Measurements from ENCODE around the gene RPS14.
"Not testable (repeated sequence)": the region's sequence is repeated elsewhere in the genome, so short reads cannot be mapped to it uniquely, and the experiment has no call there.

The RPS14 gene

GRCh38 chr5:150426165-150426564 lies 23.4 kb downstream of the RPS14 start:
- H3K4me3 Mint-ChIP-seq; H3K4me1 Mint-ChIP-seq (ENCODE audit: low read depth); H3K9me3 Mint-ChIP-seq: not testable (repeated sequence)

DNA sequence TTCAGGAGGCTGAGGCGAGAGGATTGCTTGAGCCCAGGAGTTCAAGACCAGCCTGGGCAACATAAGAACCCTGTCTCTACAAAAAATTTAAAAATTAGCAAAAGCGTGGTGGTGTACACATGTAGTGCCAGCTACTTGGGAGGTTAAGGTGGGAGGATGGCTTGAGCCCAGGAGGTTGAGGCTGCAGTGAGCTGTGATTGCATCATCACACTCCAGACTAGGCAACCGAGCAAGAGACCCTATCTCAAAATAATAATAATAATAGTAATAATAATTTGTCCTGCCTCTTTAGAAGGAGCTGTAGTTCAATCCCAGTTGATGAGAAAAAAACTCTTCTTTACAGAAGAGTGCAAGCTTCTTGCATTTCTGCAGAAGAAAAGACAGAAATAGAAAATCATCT lies 26.8 kb downstream of the RPS14 start:
- no peaks in the 10 kb centered on the region for H3K9me3 Mint-ChIP-seq
- H3K27ac Mint-ChIP-seq: no peak overlapping the region
- H3K4me3 Mint-ChIP-seq: no peak overlapping the region
- H3K36me3 Mint-ChIP-seq (ENCODE audit: low read depth): no peaks in the 10 kb centered on the region
- H3K4me1 Mint-ChIP-seq (ENCODE audit: low read depth): peaks cover 4% of the 10 kb centered on the region
- H3K27me3 Mint-ChIP-seq (ENCODE audit: low read depth): peaks cover 18% of the 10 kb centered on the region

More at GRCh38 chr5:150426165-150426564, 23.4 kb downstream of the RPS14 start:
- H3K27me3 Mint-ChIP-seq (ENCODE audit: low read depth); H3K36me3 Mint-ChIP-seq (ENCODE audit: low read depth); H3K27ac Mint-ChIP-seq: not testable (repeated sequence)

DNA sequence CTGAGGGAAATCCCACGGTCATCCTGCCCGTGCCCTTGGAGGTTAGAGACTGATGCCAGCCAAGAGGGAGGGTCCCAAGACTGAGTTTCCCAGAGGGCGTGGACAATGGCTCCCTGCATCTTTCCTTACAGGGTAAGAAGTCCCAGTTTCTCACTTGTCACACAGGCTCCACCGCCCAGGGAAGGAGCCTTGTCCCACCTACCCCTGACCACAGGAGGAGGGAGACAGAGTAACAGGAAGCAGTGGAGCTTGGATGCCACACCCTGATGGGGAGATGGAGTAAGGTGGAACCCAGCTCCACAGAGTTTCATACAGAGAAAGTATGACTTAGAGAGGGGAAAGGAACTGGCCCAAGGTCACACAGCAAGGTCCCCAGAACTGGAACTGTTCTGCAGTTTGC lies 27.5 kb downstream of the RPS14 start:
- Mint-ChIP-seq H3K4me3 (no peak overlapping the region), H3K36me3 (ENCODE audit: low read depth) (no peaks in the 10 kb centered on the region), H3K9me3 (no peaks in the 10 kb centered on the region), H3K27ac (no peak overlapping the region), H3K4me1 (ENCODE audit: low read depth) (peaks cover 4% of the 10 kb centered on the region), H3K27me3 (ENCODE audit: low read depth) (peaks cover 18% of the 10 kb centered on the region)

GRCh38 chr5:150419630-150420270 lies 29.8 kb downstream of the RPS14 start:
- Mint-ChIP-seq H3K4me1 (ENCODE audit: low read depth) (peaks cover 4% of the 10 kb centered on the region), H3K27me3 (ENCODE audit: low read depth) (peaks cover 14% of the 10 kb centered on the region), H3K4me3 (no peak overlapping the region), H3K27ac (no peak overlapping the region), H3K36me3 (ENCODE audit: low read depth) (no peaks in the 10 kb centered on the region), H3K9me3 (no peaks in the 10 kb centered on the region)

DNA sequence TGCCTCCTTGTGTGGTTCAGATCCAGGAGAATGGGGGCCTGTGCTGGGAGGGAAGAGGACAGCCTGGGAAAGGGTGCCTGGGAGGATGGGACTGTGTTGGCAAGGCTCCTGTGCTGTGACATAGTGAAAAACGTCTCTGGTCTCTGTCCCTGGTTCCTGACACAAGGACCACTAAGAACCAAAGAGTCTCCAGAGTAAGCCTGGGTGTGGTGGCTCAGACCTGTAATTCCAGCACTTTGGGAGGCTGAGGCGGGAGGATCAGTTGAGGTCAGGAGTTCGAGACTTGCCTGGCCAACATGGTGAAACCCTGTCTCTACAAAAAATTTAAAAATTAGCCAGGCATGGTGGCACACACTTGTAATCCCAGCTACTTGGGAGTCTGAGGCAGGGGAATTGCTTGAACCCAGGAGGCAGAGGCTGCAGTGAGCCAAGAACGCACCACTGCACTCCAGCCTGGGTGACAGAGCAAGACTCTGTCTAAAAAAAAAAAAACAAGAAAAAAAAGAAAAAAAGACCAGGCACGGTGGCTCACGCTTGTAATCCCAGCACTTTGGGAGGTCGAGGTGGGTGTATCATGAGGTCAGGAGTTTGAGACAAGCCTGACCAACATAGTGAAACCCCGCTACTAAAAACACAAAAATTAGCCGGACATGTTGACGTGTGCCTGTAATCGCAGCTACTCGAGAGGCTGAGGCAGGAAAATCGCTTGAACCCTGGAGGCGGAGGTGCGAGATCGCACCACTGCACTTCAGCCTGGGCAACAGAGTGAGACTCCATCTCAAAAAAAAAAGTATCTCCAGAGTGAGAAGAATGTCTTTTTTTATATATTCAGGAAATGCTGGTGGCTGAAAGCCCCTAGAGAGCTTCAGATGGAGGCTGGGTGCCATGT lies 35.4 kb downstream of the RPS14 start:
- H3K9me3 Mint-ChIP-seq; H3K4me3 Mint-ChIP-seq; H3K27me3 Mint-ChIP-seq (ENCODE audit: low read depth): not testable (repeated sequence)
- H3K36me3 Mint-ChIP-seq (ENCODE audit: low read depth): peaks cover 27% of the 10 kb centered on the region
- H3K4me1 Mint-ChIP-seq (ENCODE audit: low read depth): peaks cover 33% of the 10 kb centered on the region
- H3K27ac Mint-ChIP-seq: peak overlapping the region; percentile 97

DNA sequence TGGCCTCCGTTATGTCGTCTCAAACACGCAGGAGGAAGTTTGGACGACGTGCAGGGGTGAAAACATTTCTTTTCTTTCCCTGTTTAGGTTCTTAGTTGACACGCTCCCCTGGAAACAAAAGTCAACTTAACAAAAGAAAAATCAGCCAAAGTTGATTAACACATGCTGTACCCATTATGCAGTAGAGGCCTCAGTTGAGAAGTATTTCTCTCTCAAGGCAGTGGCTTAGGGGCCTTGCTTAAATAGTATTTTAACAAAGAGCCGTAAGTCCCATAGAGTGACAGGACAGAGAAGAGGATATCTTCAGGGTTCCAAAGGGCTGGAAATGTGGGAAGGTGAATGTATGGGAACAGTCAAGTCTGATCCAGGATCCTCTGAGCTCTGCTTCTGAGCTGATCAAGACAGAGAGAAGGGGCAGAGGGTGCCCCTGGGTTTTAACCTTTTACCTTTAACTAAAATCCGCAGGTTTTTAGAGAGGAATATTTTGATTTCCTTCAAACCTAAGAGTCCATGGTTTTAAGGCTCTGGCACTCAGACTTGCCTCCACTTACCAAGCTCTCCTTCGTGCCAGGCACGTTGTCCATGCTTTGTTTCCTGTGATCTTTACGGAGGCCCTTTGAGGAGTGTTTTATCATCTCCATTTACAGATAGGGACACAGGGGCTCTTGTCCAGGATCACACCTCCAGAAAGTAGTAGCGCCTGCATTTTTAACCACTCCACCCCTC lies 36.2 kb downstream of the RPS14 start:
- Mint-ChIP-seq H3K27me3 (ENCODE audit: low read depth) (no peaks in the 10 kb centered on the region), H3K4me3 (peak overlapping the region; percentile 95), H3K36me3 (ENCODE audit: low read depth) (peaks cover 32% of the 10 kb centered on the region), H3K27ac (peak overlapping the region; percentile 97), H3K4me1 (ENCODE audit: low read depth) (peaks cover 37% of the 10 kb centered on the region), H3K9me3 (no peaks in the 10 kb centered on the region)

DNA sequence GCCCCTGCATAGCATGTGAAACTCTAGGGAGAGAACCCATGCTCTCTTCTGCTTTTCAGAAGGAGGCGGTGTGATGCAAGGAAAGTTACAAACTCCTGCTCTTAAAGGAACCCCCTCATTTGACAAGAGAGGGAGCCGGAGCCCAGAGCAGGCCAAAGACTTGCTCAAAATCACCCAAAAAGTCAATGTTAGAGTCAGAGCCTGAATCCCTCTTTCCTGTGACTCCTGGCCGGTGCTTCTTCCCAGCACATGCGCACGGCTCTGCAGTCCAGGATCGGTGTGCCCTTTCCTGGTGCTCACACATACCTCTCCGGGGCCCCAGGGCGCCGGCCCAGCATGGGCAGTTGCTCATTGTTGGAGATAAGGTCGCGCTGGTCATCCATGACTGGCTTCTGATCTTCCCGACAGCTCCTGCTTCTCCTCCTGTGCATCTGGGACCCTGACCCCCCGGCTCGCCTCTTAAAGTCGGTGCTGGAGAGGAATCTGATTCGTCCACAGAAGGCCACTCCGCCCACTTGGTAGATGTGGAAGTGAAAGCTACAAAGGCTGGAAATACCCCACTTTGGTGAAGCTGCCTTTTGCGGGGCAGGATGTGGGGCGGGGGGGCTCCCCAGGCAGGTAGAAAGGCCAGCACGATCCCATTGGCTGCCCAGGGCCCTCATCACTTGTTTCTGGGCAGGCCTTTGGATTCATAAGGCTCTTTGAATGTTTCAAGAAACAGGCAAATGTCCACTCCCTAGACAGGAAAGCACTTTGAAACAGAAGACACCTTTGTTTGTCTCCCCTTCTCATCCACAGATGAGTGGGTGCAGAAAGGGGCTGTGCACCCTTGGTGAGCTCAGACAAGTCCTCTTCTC lies 37.0 kb downstream of the RPS14 start, which contains the start of gene CD74:
CD74 (minus strand) TSS at position 592 of the 857 bp plus-strand sequence; CDS start at position 431, 161 bp downstream.
- Mint-ChIP-seq H3K4me3 (peak within 1 kb of the TSS; percentile 95), H3K27me3 (ENCODE audit: low read depth) (no peaks in the 10 kb centered on the region), H3K4me1 (ENCODE audit: low read depth) (peaks cover 37% of the 10 kb centered on the region), H3K27ac (peak within 1 kb of the TSS; percentile 97), H3K36me3 (ENCODE audit: low read depth) (peaks cover 34% of the 10 kb centered on the region), H3K9me3 (no peaks in the 10 kb centered on the region)

- peak overlapping the region; percentile 95 for H3K4me3 Mint-ChIP-seq
- no peaks in the 10 kb centered on the region for H3K9me3 Mint-ChIP-seq
- peak overlapping the region; percentile 97 for H3K27ac Mint-ChIP-seq
- H3K4me1 Mint-ChIP-seq (ENCODE audit: low read depth): peaks cover 40% of the 10 kb centered on the region
- peaks cover 40% of the 10 kb centered on the region for H3K36me3 Mint-ChIP-seq (ENCODE audit: low read depth)
- H3K27me3 Mint-ChIP-seq (ENCODE audit: low read depth): no peaks in the 10 kb centered on the region
Observed at GRCh38 chr5:150411245-150411979, 38.1 kb downstream of the RPS14 start.

DNA sequence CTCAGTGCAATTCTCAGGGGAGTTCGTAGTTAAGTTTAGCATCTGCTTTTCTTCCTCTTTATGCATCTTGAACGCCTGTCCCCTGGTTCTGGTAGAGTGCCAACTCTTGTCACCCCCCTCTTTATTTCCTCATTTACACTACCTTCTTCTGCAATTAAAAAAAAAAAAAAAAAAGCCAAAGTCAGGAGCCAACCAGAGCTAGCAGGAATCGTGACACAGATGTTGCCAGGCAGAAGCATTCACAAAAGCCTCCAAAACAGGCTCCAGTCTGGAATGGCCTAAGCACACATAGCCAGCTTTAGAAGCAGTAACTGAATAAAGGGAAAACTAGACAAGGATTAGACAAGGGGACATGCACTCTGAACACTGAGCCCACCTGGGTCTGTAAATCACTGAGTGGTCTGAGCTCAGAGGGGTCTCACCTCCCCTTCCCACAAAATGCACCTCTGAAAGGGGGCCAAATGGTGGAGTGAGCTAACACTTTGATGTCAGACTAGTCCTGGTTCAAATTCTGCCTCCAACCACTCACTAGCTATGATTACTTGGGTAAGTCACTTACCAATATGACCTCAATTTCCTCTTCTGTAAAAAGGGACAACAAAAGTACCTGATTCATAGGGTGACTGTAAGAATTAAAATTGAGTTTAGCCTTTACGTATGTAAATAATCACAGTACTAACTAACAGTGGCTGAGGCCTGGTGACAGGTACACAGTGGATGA lies 38.9 kb downstream of the RPS14 start:
- peak overlapping the region; percentile 97 for H3K27ac Mint-ChIP-seq
- H3K27me3 Mint-ChIP-seq (ENCODE audit: low read depth): no peaks in the 10 kb centered on the region
- peaks cover 45% of the 10 kb centered on the region for H3K36me3 Mint-ChIP-seq (ENCODE audit: low read depth)
- H3K4me1 Mint-ChIP-seq (ENCODE audit: low read depth): peaks cover 40% of the 10 kb centered on the region
- no peaks in the 10 kb centered on the region for H3K9me3 Mint-ChIP-seq
- H3K4me3 Mint-ChIP-seq: peak overlapping the region; percentile 95

GRCh38 chr5:150409638-150410523 lies 39.7 kb downstream of the RPS14 start:
- Mint-ChIP-seq H3K4me1 (ENCODE audit: low read depth) (peaks cover 40% of the 10 kb centered on the region), H3K36me3 (ENCODE audit: low read depth) (peaks cover 45% of the 10 kb centered on the region), H3K4me3 (peak overlapping the region; percentile 95), H3K27ac (peak overlapping the region; percentile 97), H3K27me3 (ENCODE audit: low read depth) (no peaks in the 10 kb centered on the region), H3K9me3 (no peaks in the 10 kb centered on the region)

- peak overlapping the region; percentile 17 for H3K4me3 Mint-ChIP-seq
- H3K9me3 Mint-ChIP-seq: no peaks in the 10 kb centered on the region
- H3K36me3 Mint-ChIP-seq (ENCODE audit: low read depth): peaks cover 53% of the 10 kb centered on the region
- peaks cover 37% of the 10 kb centered on the region for H3K4me1 Mint-ChIP-seq (ENCODE audit: low read depth)
- H3K27me3 Mint-ChIP-seq (ENCODE audit: low read depth): no peaks in the 10 kb centered on the region
- peak overlapping the region; percentile 67 for H3K27ac Mint-ChIP-seq
Observed at GRCh38 chr5:150408231-150408943, 41.2 kb downstream of the RPS14 start.
